Rectal smooth muscle tissue (tissue), 1 donor: Measurements from ENCODE around the gene ARHGAP10.

Experiments
- H3K27ac ChIP-seq: one replicate; pipeline ENCODE4 v1.7.0; 2013; ENCODE audit warnings: low read depth, low read length, inconsistent platforms
- H3K27me3 ChIP-seq: one replicate; pipeline ENCODE4 v1.7.0; 2013; ENCODE audit warnings: low read length; ENCODE audit not compliant: control insufficient read depth, insufficient read depth
- H3K36me3 ChIP-seq: one replicate; pipeline ENCODE4 v1.7.0; 2013; ENCODE audit warnings: low read length; ENCODE audit not compliant: control insufficient read depth, insufficient read depth
- H3K4me1 ChIP-seq: one replicate; pipeline ENCODE4 v1.7.0; 2013; ENCODE audit warnings: low read length; ENCODE audit not compliant: control insufficient read depth, insufficient read depth
- H3K4me3 ChIP-seq: one replicate; pipeline ENCODE4 v1.7.0; 2013; ENCODE audit warnings: low read length
- H3K9ac ChIP-seq: one replicate; pipeline ENCODE4 v1.7.0; 2013; ENCODE audit warnings: low read length

The ARHGAP10 gene, protein sequence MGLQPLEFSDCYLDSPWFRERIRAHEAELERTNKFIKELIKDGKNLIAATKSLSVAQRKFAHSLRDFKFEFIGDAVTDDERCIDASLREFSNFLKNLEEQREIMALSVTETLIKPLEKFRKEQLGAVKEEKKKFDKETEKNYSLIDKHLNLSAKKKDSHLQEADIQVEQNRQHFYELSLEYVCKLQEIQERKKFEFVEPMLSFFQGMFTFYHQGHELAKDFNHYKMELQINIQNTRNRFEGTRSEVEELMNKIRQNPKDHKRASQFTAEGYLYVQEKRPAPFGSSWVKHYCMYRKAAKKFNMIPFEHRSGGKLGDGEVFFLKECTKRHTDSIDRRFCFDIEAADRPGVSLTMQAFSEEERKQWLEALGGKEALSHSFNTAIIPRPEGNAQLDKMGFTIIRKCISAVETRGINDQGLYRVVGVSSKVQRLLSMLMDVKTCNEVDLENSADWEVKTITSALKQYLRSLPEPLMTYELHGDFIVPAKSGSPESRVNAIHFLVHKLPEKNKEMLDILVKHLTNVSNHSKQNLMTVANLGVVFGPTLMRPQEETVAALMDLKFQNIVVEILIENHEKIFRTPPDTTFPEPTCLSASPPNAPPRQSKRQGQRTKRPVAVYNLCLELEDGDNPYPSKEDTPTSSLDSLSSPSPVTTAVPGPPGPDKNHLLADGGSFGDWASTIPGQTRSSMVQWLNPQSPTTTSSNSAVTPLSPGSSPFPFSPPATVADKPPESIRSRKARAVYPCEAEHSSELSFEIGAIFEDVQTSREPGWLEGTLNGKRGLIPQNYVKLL

DNA sequence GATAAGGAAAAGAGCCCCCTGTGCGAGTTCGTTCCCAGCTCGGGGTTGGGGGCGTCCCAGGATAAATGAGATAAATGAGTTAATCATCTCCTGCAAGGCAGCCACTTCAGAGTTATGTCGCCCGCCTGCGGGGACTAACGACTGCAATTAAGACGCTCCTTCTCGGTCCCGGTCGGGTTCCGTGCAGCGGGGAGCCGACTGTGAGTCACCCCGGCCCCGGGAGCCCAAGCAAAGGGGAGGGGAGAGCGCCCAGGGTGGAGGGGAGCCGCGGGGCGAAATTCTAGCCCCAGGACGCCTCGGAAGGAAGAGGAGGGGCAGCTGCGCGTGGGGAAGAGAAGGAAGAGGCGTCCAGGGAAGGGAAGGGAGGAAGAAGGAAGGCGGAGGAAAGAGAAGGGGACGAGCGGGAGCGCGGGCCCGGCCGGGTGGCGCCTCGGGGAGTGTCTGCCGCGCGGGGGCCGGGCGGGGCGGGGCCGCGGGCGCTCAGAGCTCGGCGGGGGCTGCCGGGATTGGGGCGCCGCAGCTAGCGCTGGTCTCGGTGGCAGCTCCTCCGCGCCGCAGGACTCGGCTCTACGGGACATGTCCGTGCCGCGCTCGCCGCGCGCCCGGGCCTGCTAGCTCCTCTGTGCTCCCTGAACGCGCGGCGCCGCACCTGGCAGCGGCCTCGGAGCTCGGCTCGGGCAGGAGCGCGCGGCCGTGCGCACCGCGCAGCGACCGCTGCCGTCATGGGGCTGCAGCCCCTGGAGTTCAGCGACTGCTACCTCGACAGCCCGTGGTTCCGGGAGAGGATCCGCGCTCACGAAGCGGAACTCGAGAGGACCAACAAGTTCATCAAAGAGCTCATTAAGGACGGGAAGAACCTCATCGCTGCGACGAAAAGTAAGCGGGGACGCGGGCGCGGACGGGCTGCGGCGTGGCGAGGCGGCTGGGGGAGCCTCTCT lies at the start of gene ARHGAP10:
Gene ARHGAP10 (plus strand): TSS at position 509 of the 938 bp plus-strand sequence. CDS start 214 bp downstream, at position 723.
- Histone ChIP-seq H3K4me3 (peak within 1 kb of the TSS; percentile 98), H3K27ac (peak within 1 kb of the TSS; percentile 97), H3K9ac (peak within 1 kb of the TSS; percentile 80), H3K4me1 (peaks cover 19% of the 10 kb centered on the region), H3K36me3 (no peaks in the 10 kb centered on the region), H3K27me3 (no peaks in the 10 kb centered on the region)

DNA sequence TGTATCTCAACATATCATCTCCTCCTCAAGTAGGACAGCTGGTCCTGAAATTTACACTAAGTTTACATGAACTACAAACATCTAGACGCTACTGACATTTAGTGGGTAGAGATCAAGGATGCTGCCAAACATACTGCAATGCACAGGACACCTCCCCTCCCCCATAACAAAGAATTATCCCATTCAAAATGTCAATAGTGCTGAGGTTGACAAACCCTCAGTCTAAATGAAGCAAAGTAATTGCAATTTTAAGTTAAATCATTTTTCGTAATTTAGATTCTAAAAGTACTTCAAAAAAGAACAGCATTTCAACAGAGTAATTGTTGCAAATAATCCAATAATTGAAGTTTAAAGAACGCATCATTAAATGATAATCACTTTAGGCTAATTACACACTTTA lies 49.1 kb upstream of the ARHGAP10 start:
- no peak overlapping the region for H3K27ac ChIP-seq
- H3K27me3 ChIP-seq, result no peaks in the 10 kb centered on the region
- H3K36me3 ChIP-seq, result no peaks in the 10 kb centered on the region
- no peak overlapping the region for H3K9ac ChIP-seq
- H3K4me3 ChIP-seq, result peak overlapping the region; percentile 85
- H3K4me1 ChIP-seq, result peaks cover 7% of the 10 kb centered on the region

DNA sequence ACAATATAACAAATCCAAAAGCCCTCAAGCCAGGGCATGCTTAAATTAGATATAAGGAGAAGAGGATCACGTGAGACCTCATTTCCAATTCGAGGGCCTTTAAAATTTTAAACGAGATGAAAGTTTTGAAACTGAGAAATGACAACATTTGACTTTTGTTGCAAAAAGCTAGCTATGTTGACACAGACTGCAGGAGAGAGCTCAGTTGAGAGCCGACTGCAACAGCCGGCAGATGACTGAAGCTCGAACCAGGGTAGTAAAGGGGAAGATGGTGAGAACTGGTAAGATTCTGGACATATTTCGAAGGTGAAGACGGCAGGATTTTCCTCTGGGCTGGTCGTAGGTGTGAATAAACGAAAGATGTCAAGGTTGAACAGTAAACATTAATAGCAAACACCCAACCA lies 48.7 kb upstream of the ARHGAP10 start:
- H3K36me3 ChIP-seq, result no peaks in the 10 kb centered on the region
- peak overlapping the region; percentile 81 for H3K9ac ChIP-seq
- H3K27ac ChIP-seq, result peak overlapping the region; percentile 90
- peaks cover 7% of the 10 kb centered on the region for H3K4me1 ChIP-seq
- H3K4me3 ChIP-seq, result peak overlapping the region; percentile 85
- no peaks in the 10 kb centered on the region for H3K27me3 ChIP-seq

DNA sequence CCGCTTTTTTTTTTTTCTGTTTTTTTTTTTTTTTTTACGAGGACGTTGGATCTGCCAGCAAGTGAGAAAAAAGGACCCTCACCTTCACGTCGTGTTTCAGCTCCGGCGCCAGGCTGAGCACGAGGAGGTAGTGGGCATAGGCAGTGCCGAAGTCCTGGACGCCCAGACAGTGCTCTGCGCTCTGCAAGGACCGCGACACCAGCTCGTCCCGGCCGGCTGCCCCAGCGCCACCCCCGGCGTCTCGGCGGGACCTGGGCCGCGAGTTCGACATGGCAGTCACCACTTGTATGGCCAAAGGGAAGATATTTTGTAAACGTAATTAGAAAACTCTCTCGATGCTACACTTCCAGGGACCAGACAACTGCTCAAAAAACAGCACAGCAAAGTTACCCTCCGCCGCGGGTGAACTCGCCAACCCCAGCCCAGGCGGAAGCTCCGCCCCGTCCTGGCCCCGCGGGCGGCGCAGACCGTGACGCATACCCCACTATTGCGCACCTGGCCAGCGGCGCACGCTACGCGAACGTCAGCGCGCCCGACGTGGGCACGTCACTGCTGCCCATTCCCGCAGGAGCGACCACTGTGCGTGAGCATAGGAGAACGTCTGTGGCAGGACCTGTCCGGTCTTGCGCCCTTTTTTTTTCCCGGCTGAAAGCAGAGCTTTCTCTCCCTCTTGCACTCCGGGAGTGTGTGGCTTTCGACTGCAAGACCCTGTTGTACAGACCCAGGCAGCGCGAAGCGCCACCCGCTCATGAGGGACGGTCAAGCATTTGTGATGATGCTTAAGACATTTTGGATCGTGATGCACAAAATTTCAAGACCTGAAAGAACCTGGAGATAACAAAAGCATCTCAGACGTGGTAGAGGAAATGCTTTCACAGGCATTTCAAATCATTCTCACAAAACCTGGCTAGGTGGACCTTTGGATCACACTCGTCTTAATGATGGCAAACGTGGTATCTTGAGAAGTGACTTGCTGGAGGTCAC lies 47.9 kb upstream of the ARHGAP10 start, which contains the start of gene PRMT9:
Gene PRMT9 (minus strand): TSS at position 447 of the 984 bp plus-strand sequence. CDS start 176 bp downstream, at position 271.
- H3K27me3 ChIP-seq, result no peaks in the 10 kb centered on the region
- H3K27ac ChIP-seq, result peak within 1 kb of the TSS; percentile 90
- H3K4me3 ChIP-seq, result peak within 1 kb of the TSS; percentile 85
- peaks cover 5% of the 10 kb centered on the region for H3K4me1 ChIP-seq
- no peaks in the 10 kb centered on the region for H3K36me3 ChIP-seq
- H3K9ac ChIP-seq, result peak within 1 kb of the TSS; percentile 81

DNA sequence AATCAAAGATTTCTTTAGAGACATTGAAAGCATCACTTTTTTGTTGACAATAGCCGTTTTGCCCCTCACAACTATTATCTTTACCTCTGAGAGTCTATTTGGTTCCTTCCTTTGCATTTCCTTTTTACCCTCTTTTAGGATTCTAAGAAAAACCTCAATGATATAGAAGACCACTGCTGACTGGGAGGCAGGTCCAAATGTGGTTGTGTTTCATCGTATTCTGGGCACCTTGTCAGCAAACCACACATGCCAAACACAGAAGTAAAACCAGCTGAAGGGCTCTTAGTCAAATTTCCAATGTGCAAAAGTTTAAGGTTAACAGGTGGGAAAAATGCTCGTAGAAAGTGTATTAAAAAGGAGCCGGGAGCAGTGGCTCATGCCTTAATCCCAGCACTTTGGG lies 42.8 kb upstream of the ARHGAP10 start:
- Histone ChIP-seq H3K4me3 (no peak overlapping the region), H3K36me3 (no peaks in the 10 kb centered on the region), H3K4me1 (peaks cover 5% of the 10 kb centered on the region), H3K9ac (no peak overlapping the region), H3K27me3 (no peaks in the 10 kb centered on the region), H3K27ac (no peak overlapping the region)

DNA sequence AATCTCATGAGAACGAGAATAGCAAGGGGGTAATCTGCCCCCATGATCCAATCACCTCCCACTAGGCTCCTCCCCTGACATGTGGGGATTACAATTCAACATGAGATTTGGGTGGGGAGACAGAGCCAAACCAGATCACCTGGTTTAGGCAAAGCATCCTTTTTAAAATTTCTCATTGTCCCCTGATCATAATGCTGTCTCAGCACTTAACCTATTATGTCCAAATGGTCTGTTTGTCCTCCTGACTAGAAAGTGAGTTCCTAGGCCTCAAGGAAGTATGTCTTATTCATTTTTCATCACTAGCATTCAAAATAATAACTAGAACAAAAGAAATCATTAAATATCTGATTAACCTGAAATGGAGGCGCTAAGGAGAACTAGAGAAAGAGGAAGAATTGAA lies 40.1 kb upstream of the ARHGAP10 start:
- Histone ChIP-seq H3K36me3 (no peaks in the 10 kb centered on the region), H3K9ac (no peak overlapping the region), H3K27ac (no peak overlapping the region), H3K27me3 (no peaks in the 10 kb centered on the region), H3K4me3 (no peak overlapping the region), H3K4me1 (no peaks in the 10 kb centered on the region)

DNA sequence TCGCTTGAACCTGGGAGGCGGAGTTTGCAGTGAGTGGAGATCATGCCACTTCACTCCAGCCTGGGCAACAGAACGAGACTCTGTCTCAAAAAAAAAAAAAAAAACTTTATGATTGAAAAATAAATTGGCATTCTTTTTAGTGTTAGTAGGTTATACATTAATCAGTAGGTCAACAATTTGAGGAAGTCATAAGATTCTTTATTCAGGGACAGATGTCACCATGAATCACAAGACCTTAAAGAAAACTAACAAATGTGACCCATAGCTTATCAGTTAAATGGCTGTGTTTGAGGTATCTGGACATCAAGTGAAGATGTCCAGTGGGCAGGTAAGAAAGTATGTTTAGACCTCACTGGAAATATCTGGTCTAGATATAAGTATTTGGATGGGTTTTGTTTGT lies 38.7 kb upstream of the ARHGAP10 start:
- H3K27me3 ChIP-seq, result no peaks in the 10 kb centered on the region
- no peaks in the 10 kb centered on the region for H3K36me3 ChIP-seq
- no peak overlapping the region for H3K9ac ChIP-seq
- H3K4me3 ChIP-seq, result no peak overlapping the region
- H3K27ac ChIP-seq, result no peak overlapping the region
- H3K4me1 ChIP-seq, result no peaks in the 10 kb centered on the region

DNA sequence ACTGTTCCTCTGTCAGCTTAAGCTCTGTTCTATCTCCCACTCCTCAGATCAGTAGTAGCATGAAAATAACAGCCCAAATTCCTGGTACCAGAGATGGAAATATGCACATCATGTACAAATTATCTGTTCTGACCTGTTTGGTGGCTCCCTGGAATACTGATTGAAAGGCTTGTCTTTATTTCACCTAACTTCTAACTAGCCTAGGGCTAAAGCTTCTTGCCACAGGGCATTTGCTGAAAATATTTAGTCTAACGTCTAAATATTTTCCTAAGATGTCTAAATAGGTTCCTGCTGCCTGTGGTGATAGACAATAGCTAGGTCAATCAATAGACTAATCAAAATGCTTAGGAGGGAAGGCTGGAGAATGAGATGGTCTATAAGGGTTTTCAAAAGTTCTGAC lies 35.0 kb upstream of the ARHGAP10 start:
- H3K27me3 ChIP-seq, result no peaks in the 10 kb centered on the region
- H3K4me1 ChIP-seq, result no peaks in the 10 kb centered on the region
- no peak overlapping the region for H3K9ac ChIP-seq
- H3K27ac ChIP-seq, result no peak overlapping the region
- H3K4me3 ChIP-seq, result no peak overlapping the region
- no peaks in the 10 kb centered on the region for H3K36me3 ChIP-seq

DNA sequence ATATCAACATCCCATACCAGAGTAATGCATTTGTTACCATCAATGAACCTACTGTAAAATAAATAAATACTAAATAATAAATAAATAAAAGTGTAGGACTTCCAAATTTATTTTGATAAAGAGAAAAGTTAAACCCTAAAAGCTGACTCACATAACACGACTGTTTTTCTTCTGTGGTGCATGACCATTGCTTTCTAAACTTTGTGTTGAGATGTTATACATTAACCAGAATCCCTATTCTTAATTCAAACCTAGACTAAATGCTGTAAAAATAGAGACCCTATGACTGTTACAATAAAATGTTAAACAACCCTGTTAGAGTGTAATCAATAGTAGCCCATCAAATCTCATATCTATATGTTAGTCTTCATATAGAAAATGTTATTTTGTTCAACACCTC lies 27.0 kb upstream of the ARHGAP10 start:
- no peaks in the 10 kb centered on the region for H3K27me3 ChIP-seq
- H3K27ac ChIP-seq, result no peak overlapping the region
- no peak overlapping the region for H3K4me3 ChIP-seq
- H3K9ac ChIP-seq, result no peak overlapping the region
- no peaks in the 10 kb centered on the region for H3K4me1 ChIP-seq
- no peaks in the 10 kb centered on the region for H3K36me3 ChIP-seq

DNA sequence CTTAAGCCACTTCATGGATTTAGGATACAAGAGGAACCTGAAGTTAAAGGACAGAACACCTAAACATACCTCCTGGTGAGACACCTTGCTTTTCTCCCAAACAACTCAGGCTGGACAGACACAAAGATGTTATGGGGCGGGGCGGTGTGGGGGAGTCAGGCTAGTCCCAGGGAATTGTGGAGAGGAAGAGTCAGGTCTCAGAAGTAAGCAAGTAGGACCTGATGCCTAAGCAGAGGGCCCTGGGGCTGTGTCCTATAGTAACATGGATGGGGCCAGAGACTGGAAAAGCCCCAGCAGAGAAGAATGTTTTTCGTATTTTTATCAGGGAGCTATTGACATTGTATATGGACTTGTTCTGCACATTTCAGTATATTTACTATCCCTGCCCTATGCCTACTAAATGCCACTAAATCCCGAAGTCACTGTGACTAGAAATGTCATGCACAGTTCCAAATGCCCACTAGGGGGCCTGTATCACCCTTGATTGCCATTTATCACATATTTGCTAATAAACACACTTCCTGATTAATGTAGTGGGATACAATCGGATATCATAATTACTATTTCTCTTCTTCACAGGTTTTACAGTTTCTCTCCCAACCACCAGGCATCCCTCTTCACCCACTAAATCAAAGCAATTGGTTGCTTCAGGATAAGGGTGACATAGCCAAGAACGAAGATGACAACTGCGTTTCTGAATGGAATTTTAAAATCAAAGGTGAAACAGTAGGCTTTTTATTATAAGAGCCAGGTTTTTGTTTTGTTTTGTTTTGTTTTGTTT lies 23.8 kb upstream of the ARHGAP10 start:
- Histone ChIP-seq H3K27me3 (no peaks in the 10 kb centered on the region), H3K27ac (no peak overlapping the region), H3K4me3 (no peak overlapping the region), H3K9ac (no peak overlapping the region), H3K4me1 (no peaks in the 10 kb centered on the region), H3K36me3 (no peaks in the 10 kb centered on the region)
